CD4-positive, alpha-beta T cell treated with Interferon gamma for 1 hour (primary cell): ENCODE measurements around the gene GRK3.
"Not testable (repeated sequence)": the region's sequence is repeated elsewhere in the genome, so short reads cannot be mapped to it uniquely, and the experiment has no call there.

Source experiments
- DNase-seq: peaks from one replicate; pipeline ENCODE4 v3.0.0-alpha.2; 2020

GRK3 gene

DNA sequence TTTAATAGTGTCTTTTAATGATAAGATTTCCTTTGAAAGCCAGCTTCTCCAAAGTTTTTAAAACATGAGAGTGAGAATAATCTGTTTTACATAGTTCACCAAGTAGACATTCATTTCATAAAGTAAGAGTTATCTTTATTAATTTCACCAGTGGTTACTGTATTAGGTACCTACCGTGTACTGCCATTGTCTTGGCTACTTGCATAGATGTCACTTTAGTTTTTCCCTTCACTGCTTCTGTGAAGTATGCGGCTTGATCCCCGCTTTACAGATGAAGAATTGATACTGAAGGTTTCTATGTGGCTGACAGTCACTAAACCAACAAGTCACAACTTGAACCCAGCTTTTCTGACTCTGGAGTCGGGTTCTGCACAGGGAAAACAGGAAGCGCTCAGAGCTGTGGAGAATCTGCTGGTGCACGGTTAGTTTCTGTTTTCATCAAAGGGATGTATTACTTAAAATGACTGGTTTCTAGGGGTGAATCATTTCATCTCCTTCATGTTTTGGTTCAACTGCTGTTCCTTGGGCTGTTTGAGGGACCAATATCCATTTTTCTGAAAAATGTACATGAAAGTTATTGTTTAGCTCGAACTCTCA, 138.2 kb downstream of the GRK3 start:
- DNase-seq = no peak

DNA sequence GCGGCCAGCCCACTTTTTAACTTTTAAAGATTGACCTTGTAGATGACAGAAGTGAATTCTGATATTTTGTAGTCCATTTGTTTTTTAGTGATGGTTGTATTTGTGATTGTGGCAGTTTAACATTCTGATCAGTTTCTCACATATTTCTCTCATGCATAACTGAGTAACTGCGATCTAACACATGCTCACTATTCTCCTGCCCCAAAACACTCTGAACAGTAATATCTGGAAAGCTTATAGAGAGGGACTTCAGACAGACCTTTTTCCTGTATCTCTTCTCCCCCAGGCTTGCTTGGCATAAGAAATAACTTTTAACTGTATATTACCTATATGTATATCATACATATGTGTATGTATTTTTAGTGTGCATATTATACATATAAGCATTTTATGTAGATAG, 140.2 kb downstream of the GRK3 start:
- DNase-seq = no peak

DNA sequence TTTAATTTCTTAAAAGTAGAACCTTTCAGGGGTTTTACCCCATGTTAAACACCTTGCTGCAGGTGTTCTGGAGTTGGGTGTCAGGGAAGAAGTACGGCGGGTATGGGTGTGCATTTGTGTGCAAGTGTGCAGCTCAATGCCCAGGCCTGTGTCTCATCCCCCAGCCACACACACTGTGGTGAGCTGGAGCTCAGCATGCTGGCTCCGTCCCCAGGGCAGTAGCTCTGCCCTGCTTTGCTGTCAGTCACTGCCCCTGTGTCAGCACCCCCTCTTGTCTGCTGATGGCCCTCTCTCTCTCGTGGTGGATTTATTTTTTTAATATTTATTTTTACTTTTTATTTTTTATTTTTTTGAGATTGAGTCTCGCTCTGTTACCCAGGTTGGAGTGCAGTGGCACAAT, 141.7 kb downstream of the GRK3 start:
- DNase-seq = no peak

DNA sequence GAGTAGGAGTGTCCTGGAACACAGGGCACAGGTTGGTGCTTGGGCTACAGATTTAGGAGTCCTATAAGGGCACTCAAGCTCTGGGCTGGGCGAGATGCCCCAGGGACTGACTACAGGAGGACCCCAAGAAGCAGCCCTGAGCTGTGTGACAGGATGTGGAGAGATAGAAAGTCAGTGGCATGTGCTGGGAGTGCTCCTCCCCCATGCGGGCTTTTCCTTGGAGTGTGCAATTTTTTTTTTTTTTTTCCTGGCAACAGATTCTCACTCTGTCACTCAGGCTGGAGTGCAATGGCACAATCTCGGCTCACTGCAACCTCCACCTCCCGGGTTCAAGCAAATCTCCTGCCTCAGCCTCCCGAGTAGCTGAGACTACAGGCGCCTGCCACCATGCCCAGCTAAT, 144.0 kb downstream of the GRK3 start:
- not testable (repeated sequence) for DNase-seq

DNA sequence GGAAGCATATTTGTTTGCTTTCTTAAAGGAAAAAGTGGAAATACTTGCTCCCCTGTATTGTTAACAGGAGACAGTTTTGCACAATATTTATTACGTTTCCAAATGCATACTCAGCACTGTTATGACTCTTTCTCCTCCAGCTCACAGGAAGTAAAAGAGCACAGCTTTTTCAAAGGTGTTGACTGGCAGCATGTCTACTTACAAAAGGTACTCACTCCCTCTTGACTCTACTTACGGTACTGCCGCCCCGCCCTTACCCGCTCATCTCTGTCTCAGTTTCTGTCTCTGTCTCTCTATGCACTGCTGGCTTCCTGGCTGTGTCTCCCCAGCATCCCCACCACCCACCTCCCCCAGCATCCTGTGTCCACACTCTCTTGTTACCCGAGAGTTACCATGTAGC, 145.3 kb downstream of the GRK3 start:
- DNase-seq = no peak

DNA sequence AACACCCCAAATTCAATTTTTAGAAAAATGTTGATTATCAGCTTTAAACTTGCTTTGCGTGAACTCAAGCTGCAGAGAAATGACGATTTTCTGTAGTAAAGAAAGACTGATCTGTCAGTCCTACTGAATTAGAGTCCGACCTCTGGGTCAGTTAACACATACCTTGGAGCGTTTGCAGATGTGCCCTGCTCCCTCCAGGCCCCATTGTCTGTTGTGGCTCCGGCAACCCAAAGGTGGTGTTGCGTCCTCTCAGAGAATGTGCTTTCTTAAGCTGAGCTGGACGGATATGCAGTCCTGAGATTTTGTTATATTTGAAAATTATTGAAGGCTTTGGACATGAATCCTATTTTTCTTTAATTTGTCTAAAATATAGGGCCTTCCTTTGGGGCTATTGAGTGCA, 146.0 kb downstream of the GRK3 start:
- DNase-seq = no peak

DNA sequence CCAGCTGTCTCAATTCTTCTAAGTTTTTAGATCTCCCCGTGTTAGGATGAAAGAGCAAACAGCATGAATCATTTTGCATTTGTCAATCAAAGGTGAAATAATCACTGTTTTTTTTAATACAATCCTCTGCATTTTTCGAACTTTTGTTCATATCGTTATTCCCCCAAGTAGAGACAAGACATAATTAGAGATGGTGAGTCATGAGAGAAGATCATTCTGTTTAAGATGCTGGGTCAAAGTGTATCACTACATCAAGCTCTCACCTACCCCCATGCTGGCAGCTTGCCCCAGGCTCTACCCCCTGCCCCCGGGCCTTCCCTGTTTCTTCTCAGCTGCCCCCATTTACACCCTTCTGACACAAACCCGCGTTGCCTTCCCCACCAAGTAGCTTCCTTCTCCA, 147.0 kb downstream of the GRK3 start:
- DNase-seq = no peak

DNA sequence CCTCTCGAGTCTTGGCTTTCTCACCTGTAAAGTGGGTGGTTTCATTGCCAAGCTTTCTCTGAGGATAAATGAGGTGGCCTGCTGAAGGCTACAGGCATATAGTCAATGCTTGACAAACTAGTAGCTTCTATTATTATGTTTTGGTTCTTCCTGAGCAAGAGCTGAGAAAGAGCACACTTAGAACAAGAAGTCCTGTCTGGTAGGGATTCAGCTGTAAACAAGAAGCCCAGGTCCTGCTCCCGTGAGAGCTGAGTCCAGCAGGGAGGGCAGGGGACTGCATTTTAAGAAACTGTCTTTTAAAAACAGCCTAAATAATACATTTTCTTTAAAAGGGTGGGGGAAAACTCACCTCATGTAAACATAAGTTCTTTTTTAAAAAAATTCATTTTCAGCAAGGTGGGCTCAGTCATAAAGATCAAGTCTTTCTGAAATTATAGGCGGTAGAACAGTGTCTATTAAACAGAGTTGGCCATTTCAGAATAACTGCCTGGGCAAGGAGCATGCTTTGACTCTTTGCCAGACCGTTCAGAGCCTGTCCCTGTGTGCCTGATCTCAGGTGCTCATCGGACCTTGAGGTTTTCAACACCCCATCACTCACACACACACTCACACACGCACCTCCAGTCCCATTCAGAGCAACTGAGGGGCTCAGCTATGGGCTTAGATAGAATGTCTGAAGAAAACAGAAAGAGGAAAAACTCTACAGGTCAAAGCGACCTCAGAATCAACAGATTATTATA, 148.4 kb downstream of the GRK3 start:
- no peak for DNase-seq

DNA sequence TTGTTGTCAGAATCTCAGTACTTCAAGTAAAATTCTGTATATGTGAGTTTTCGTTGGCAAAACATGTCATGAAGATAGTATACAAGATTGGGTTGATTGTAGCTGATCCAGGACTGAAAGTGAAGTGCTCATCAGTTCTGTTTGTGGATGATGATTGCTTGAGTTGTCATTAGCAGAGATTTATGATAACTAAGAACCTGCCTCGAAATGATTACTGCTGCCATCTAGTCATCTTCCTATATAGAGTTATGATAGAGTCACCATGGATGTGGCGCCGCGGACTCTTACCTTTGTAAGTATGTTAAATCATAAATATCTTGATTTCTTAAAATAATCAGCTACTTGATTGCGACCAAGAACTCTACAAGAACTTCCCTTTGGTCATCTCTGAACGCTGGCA, 149.6 kb downstream of the GRK3 start:
- no peak for DNase-seq

DNA sequence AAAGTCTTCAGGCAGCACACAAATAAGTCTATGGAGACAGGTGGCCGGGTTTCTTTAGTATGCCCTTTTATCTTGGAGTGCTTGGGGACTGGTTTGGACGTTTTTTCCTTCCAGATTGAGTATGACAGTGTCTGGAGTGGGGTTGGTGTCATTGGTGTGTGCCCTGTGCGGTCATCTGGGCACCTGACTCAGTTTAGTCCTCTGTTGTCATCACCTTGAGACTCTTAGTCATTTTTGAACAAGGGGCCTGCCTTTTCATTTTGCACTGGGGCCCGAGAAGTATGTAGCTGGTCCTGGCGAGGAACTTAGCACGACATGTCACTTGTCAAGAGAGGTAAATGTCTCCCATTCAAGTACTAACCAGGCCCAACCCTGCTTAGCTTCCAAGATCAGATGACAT, 150.3 kb downstream of the GRK3 start:
- DNase-seq = no peak

DNA sequence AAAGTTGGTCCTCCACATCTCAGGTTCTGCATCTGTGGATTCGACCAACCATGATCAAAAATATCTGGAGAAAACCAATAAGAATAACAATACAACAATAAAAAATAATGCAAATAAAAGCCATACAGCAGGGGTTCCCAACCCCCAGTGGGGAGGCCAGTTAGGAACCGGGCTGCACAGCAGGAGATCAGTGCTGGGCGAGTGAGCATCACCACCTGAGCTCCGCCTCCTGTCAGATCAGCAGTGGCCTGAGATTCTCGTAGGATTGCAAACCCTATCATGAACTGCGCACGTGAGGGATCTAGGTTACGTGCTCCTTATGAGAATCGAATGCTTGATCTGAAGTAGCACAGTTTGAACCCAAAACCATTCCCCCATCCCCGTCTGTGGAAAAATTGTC, 152.2 kb downstream of the GRK3 start:
- no peak for DNase-seq

DNA sequence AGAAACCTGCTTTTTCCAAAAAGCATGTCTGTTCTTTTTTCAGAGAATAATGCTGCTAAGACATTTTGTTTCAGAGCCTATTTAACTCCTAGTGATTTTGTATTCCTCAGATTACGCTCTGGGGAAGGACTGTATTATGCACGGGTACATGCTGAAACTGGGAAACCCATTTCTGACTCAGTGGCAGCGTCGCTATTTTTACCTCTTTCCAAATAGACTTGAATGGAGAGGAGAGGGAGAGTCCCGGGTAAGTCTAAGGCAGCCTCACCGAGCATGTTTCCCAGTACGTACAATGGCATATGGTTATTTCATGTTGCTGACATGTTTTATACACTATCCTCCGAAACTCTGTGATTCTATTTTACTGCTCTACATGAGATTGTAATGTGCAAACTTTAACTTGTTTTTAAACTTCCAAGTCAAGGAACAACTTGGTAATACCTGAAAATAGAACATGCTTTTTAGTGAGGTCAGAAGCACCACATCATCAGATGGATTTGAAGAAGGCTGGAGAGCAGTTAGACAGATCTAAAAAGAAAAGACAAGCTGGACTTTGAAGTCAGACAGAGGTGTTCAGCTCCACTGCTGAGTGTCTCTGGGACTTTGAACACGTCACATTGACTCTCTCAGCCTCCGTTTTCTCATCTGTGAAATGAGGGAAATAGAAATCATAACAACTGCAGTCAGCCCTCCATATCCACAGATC, 153.8 kb downstream of the GRK3 start:
- DNase-seq = no peak

DNA sequence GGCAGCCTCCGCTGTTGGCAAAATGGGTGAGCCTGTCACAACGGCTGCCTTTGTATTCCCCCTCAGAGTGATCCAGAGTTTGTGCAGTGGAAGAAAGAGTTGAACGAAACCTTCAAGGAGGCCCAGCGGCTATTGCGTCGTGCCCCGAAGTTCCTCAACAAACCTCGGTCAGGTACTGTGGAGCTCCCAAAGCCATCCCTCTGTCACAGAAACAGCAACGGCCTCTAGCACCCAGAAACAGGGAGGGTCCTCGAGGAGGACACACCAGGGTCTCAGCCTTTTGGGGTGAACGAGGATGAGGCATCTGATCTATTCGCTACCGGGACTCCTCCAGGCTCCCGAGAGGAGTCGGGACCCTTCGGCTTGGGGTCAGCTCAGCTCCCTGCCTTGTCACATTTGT, 157.7 kb downstream of the GRK3 start:
- DNase-seq = no peak

DNA sequence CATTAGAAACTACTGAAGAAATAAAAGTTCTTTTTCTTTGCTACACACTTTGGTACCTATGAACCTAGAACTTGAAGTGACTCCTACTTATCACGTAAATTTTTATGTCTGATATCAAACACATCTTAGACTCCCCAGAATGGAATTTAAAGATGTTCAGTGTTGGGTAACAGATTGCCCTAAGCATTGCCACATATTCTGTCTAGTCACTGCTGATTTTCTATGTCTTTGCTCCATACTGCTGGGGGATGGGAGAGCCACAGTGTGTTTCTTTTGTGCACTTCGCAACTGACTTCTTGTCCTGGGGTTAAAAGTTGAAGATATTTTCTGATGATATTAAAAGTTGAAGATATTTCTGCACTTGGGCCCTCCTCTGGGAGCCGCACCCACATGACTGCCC, 158.2 kb downstream of the GRK3 start:
- DNase-seq = no peak

DNA sequence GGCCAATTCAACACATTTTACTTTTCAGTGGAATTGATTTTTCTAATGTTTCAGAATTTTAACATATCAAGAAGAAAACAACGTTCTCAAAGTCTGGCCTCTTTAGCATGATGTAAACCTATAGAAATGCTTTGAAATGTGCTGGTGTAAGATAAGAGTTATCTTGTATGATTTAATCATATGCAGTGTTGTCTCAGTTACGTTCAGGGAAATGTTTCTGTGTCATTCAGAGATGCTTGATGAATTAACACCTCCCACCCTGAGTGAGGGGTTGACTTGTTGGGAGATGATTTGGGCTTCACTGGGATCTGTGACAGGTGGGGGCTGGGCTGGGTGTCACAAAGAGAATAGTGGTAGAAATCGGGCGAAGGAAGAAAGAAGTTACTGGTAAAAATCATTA, 161.8 kb downstream of the GRK3 start:
- no peak for DNase-seq

DNA sequence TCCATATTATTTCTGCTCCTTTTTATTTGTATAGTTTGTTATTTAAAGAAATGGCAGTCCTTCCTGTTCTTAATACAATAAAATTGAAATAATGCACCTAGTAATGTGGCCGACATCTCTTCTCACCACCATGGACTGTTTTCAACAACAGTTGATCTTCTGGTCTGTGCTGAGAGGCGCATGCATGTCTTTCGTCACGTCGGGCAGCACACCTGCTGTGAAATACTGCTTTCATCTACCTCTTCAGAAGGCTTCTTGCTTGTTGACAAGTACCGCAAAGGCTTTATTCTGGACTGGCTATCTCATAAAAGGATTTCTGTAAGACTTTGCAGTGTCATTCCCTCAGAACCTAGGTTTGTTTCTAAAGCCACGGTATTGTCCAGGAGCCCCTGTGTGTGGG, 163.6 kb downstream of the GRK3 start:
- DNase-seq = no peak

DNA sequence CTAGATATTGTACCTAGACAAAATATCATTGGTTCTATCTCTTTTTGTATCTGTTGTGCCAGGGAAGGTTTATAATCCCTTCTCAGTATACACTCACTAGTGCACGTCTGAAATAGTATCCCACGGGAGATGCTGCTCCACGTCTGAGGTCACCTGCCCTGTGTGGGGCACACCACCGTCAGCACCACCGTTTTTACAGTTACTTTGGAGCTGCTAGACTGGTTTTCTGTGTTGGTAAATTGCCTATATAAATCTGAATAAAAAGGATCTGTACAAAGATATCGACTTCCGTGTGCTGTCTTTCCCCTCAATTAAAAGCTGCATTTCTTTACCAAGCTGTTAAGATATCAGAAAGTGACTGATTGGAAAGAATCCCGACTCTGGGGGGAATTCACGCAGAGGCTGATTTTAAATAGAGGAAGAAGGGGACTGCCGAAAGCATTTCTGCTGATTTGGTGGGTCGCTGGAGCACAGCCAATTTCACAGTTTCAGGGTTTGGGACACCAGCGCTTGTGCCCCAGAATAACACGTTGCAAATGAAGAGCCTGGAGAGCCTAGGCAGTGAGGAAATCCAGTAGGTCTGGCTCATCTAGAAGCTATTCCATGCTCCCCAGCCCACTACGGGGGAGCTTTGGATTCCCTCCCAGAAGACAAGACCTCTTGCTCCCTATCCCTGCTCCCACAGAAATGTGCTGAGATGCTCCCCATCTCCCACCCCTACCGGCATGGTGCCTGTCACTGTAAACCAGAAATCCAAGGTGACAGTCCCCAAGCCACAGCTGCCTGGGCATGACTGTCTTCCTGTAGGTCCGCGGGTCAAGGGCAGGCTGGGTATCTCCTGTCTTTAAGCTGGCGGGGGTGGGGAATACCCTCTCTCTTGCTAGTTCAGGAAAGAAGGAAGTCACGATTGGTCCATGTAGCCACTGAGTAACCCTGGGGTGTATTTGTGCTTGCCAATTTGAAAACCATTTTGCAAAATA, 164.8 kb downstream of the GRK3 start:
- no peak for DNase-seq

DNA sequence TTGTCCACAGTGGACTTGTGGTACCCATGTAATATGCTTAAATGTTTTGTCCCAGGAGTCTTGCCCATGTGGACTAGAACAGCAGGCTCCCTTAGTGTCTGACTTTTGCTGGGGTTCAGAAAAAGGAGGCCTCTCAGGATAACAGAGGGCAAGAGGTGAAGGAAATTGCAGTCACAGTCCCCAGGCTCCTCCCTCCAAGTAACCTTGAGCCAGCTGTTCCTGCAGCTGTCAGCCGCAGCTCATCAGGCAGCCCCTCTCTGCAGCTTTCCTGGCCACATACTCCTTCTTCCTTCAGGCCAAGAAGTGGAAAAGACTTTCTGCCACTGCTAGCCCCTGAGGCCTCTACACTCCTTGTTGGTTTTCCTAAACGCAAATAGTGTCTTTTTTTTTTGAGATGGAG, 171.2 kb downstream of the GRK3 start:
- no peak for DNase-seq

DNA sequence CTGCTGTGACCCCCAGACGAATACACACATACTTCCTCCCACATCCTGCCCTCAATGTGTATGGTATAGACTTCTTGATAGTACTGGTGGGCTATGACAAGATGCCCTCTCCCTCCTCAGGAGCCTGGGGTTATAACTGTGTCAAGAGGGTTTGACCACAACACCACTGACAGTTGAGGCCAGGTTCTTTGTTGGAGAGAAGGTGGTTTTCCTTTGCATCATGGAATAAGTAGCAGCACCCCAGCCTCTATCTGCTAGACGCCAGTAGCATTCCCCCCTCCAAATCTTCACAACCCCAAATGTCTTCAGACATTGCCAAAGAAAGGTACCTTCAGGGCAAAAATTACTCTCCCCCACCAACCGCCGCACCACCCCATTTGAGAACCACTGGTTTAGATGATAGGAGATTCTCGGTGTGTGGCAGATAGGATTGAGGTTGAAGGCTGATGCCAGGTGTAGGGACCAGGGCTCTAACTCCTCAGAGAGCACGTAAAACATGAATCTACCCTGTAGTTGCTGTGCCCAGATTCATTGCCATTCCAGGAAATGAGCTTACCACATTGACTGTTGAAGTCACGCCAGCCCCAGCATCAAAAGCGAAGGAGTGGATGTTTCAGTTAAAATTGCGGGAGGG, 172.0 kb downstream of the GRK3 start:
- DNase-seq = no peak

DNA sequence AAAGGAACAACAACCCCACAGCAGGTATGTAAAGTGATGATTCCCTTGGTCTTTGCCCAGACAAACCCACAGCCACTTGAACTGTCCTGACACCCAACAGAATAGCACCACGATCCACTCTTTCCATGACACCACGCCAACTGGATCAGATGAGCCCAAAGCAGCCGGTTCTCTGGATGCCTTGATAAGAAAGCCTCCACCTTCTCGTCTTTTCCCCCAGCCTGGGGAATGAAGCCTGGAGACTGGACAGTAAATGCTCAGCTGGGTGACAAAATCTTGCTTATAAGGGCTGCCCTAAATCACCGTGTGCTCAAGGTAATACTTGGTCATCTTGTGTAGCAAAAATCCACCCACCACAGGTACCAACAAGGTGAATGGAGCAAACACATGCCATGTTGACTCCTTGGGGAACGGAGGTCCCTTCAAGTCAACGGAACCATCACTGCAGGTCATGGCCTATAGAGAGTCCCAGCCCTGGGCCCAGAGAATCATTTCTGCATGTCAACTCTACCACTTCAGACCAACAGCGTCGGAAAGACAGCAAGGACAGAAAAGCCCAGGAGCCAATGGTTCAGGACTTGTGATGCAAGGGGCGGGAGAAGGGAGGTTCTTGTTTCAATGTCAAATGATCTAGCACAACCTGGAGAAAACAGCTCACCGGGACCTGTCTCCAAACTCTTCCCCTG, 175.3 kb downstream of the GRK3 start:
- DNase-seq = no peak

DNA sequence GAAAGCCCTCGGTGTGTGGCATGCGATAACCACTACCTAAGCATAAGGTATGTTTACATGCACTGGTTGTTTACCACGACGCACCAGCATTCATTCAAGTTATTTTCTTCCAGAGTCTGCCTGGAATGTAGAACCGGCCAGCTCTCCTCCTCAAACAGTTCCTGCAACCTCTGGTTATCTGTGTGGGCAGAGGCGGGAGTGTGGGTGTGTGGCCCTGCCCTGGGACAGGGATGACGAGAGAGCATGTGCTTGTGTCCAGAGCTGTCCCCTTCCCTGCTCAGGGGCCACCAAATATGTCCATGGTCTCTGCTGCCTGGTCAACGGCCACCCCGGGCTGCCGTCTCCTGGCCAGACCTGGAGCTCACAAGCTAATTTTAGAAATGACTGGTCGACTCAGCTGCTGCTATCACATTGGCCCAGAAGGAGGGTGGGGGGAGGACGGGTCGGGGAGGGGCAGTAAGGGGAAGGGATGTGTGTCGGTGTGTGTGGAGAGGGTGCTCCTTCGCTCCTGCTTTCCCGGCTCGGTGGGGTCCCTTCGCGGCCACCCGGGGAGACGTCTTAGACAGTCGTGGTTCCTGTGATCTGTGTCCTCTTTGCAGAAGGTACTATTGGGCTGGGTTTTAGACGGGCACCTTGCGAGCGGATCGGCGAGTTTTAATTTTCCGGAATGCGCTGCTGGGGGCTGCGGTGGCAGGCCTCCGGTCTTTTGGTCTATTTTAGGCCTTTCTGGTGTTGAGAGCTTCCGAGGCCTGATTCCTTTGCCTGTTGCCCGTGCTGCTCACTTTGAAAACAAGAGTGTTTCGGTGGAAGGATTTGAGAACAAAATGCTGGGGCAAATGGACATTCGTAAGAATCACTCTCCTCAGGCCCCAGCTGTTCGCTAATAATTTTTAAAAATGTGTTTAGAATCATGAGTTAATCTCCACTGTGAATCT, 177.5 kb downstream of the GRK3 start, which contains the start of gene MYO18B:
MYO18B (plus strand) TSS at position 497 of the 935 bp plus-strand sequence. CDS start 18,905 bp downstream, outside the sequence.
- DNase-seq = no peak
